HL-60 (cell line): ENCODE measurements around the gene MARVELD3.

Source experiments
- DNase-seq, 2 experiments: peaks; one replicate each; pipeline ENCODE4 v3.0.0-alpha.2; 2010 to 2020; ENCODE audit warnings: low read depth in 1 of 2, low spot score in 1 of 2
- H3K27ac ChIP-seq: fragments of 250-450 bp; sonication (Bioruptor Pico); replicated peaks from 2 replicates; pipeline ENCODE4 v1.5.1; 2020; ENCODE audit warnings: mild to moderate bottlenecking, moderate library complexity
- H3K27me3 ChIP-seq: fragments of 250-450 bp; sonication (Bioruptor Pico); 2 replicates; pipeline ENCODE4 v1.5.1; 2021; ENCODE audit warnings: mild to moderate bottlenecking, moderate library complexity; ENCODE audit not compliant: insufficient read depth, poor library complexity, severe bottlenecking
- H3K4me3 ChIP-seq: replicated peaks from 2 replicates; pipeline ENCODE4 v1.5.1; 2011; ENCODE audit warnings: mild to moderate bottlenecking, control low read depth, low read length; ENCODE audit not compliant: insufficient read depth
- GABPA ChIP-seq: IDR thresholded peaks from 2 replicates; pipeline ENCODE4 v1.6.1; 2012; ENCODE audit warnings: low read depth
- POLR2AphosphoS5 ChIP-seq: IDR thresholded peaks from 2 replicates; pipeline ENCODE4 v1.6.1; 2012; ENCODE audit warnings: low read depth
- SPI1 ChIP-seq: IDR thresholded peaks from 2 replicates; pipeline ENCODE4 v1.6.1; 2012; ENCODE audit warnings: low read depth, mild to moderate bottlenecking, borderline replicate concordance
- TF ChIP-seq, protein P1 (sequence below): IDR thresholded peaks from one replicate; pipeline ENCODE4 v1.5.1; 2011; ENCODE audit warnings: low read length, control low read depth, inconsistent platforms; ENCODE audit not compliant: insufficient read depth
- TF ChIP-seq, protein P2 (sequence below): IDR thresholded peaks from 2 replicates; pipeline ENCODE4 v1.6.1; 2012; ENCODE audit warnings: low read depth; ENCODE audit not compliant: insufficient replicate concordance

Gene MARVELD3

DNA sequence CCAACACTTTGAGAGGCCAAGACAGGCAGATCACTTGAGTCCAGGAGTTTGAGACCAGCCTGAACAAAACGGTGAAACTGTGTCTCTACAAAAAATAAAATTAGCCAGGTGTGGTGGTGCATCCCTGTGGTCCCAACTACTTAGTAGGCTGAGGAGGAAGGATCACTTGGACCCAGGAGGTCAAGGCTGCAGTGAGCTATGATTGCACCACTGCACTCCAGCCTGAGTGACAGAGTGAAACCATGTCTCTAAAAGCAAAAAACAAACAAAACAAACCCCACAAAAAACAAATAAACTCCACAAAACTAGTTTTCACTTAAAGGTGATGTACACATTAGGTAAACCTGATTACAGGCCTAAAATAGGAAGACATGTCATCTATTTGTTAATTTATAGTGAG, 40.3 kb downstream of the MARVELD3 start:
- Histone ChIP-seq H3K4me3 (no peak overlapping the region), H3K27ac (no peak overlapping the region), H3K27me3 (no peaks in the 10 kb centered on the region)
- no peak for DNase-seq
- TF ChIP-seq, protein P1, sequence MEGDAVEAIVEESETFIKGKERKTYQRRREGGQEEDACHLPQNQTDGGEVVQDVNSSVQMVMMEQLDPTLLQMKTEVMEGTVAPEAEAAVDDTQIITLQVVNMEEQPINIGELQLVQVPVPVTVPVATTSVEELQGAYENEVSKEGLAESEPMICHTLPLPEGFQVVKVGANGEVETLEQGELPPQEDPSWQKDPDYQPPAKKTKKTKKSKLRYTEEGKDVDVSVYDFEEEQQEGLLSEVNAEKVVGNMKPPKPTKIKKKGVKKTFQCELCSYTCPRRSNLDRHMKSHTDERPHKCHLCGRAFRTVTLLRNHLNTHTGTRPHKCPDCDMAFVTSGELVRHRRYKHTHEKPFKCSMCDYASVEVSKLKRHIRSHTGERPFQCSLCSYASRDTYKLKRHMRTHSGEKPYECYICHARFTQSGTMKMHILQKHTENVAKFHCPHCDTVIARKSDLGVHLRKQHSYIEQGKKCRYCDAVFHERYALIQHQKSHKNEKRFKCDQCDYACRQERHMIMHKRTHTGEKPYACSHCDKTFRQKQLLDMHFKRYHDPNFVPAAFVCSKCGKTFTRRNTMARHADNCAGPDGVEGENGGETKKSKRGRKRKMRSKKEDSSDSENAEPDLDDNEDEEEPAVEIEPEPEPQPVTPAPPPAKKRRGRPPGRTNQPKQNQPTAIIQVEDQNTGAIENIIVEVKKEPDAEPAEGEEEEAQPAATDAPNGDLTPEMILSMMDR = no peak
- TF ChIP-seq, protein P2, sequence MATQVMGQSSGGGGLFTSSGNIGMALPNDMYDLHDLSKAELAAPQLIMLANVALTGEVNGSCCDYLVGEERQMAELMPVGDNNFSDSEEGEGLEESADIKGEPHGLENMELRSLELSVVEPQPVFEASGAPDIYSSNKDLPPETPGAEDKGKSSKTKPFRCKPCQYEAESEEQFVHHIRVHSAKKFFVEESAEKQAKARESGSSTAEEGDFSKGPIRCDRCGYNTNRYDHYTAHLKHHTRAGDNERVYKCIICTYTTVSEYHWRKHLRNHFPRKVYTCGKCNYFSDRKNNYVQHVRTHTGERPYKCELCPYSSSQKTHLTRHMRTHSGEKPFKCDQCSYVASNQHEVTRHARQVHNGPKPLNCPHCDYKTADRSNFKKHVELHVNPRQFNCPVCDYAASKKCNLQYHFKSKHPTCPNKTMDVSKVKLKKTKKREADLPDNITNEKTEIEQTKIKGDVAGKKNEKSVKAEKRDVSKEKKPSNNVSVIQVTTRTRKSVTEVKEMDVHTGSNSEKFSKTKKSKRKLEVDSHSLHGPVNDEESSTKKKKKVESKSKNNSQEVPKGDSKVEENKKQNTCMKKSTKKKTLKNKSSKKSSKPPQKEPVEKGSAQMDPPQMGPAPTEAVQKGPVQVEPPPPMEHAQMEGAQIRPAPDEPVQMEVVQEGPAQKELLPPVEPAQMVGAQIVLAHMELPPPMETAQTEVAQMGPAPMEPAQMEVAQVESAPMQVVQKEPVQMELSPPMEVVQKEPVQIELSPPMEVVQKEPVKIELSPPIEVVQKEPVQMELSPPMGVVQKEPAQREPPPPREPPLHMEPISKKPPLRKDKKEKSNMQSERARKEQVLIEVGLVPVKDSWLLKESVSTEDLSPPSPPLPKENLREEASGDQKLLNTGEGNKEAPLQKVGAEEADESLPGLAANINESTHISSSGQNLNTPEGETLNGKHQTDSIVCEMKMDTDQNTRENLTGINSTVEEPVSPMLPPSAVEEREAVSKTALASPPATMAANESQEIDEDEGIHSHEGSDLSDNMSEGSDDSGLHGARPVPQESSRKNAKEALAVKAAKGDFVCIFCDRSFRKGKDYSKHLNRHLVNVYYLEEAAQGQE = no peak
- TF ChIP-seq POLR2AphosphoS5 (no peak), SPI1 (no peak), GABPA (no peak)

DNA sequence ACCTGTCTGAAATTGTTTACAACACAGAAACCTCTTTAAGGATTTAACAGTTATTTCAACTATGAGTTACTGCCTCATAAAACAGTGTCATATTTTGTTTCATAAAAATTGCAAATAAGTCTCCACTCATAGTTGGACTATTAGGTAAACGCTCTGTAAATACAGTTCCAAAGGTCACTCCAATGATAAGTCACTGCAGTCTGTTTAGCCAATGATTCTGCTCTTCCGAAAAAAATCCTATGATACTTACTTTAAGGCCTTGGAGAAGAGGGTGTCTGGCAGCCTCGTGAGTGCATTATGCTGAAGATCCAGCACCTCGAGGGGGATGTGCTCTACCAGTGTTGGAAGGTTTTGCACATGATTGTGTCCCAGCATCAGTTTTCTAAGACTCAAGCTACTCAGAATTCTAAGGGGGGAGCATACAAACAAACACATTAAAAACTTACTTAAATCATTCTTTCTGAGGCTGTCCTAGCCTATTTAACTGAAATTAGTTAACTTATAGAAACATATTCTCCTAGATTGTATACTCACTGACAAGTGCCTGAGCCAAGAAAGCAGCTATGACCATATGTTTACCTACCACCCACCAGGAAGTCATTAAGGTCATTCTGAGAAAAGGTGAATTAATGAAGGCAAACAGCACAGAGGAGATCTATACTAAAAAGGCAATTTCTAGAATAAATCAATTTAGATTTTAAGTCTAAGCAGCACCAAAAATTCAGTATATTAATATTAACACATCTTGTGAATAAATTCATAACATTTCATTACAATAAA, 41.1 kb downstream of the MARVELD3 start:
- Histone ChIP-seq H3K27me3 (no peaks in the 10 kb centered on the region), H3K4me3 (no peak overlapping the region), H3K27ac (no peak overlapping the region)
- DNase-seq = no peak
- TF ChIP-seq, protein P1 = no peak
- TF ChIP-seq POLR2AphosphoS5 (no peak), SPI1 (no peak), GABPA (no peak)
- TF ChIP-seq, protein P2 = no peak

DNA sequence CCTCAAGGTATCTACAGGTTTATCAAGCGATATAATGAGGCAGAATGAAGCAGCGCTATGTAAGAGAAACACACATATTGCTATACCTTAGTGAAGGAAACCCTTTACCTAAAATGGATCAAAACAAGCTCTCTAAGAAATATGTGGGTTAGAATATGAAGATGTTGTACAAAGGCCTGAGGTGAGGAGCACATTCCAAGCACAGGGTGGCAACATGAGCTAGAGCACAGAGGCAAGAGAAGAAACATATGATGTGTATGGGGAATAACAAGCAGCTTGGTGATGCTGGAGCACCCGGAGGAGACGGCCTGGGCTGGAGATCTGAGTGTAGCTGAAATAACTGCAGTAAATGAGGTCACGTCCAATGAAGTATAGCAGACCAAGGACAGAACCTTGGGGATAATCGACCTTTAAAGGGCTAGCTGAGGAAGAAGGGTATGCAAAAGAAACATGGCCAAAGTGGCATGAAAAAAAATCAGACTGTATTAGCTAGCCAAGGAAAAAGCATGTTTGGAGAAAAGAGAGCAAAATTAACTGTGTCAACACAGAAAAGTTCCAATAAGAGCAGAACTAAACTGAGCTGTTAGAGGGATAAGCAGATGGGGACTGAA, 44.0 kb downstream of the MARVELD3 start:
- TF ChIP-seq, protein P1 = no peak
- TF ChIP-seq SPI1 (no peak), GABPA (no peak), POLR2AphosphoS5 (no peak)
- TF ChIP-seq, protein P2 = no peak
- DNase-seq = no peak
- Histone ChIP-seq H3K27ac (no peak overlapping the region), H3K4me3 (no peak overlapping the region), H3K27me3 (no peaks in the 10 kb centered on the region)
